Mammary epithelial cell (primary cell): ENCODE measurements around the gene MADD.
"Not testable (repeated sequence)": the region's sequence is repeated elsewhere in the genome, so short reads cannot be mapped to it uniquely, and the experiment has no call there.

Experiments used
- EZH2 ChIP-seq: IDR thresholded peaks from 2 replicates; pipeline ENCODE4 v1.6.1; 2012; ENCODE audit warnings: low read length, inconsistent platforms, borderline replicate concordance
- TF ChIP-seq, protein P1 (sequence below), 2 donors: IDR thresholded peaks in 1 of 2; conservative IDR thresholded peaks in 1 of 2; 2 replicates each; pipeline ENCODE4 v1.5.1; 2011 to 2012; ENCODE audit warnings: inconsistent platforms in 2 of 2, low read length in 2 of 2, mild to moderate bottlenecking in 2 of 2, control low read depth in 1 of 2, low read depth in 1 of 2; ENCODE audit not compliant: insufficient read depth in 1 of 2; ENCODE audit errors: extremely low read depth in 1 of 2

DNA sequence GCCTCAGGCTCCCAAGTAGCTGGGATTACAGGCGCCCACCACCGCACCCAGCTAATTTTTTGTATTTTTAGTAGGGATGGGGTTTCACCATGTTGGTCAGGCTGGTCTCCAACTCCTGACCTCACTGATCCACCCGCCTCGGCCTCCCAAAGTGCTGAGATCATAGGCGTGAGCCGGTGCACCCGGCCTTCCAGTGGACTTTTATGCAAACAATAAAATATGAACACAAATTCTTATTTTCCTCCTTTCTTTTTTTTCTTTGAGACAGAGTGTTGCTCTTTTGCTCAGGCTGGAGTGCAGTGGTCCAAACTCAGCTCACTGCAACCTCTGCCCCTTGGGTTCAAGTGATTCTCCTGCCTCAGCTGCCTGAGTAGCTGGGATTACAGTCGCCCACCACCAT, 46.6 kb downstream of the MADD start:
- TF ChIP-seq, protein P1, sequence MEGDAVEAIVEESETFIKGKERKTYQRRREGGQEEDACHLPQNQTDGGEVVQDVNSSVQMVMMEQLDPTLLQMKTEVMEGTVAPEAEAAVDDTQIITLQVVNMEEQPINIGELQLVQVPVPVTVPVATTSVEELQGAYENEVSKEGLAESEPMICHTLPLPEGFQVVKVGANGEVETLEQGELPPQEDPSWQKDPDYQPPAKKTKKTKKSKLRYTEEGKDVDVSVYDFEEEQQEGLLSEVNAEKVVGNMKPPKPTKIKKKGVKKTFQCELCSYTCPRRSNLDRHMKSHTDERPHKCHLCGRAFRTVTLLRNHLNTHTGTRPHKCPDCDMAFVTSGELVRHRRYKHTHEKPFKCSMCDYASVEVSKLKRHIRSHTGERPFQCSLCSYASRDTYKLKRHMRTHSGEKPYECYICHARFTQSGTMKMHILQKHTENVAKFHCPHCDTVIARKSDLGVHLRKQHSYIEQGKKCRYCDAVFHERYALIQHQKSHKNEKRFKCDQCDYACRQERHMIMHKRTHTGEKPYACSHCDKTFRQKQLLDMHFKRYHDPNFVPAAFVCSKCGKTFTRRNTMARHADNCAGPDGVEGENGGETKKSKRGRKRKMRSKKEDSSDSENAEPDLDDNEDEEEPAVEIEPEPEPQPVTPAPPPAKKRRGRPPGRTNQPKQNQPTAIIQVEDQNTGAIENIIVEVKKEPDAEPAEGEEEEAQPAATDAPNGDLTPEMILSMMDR (conservative IDR thresholded peaks at IDR 0.05 in 1 of 2, IDR thresholded peaks at IDR 0.05 in 1 of 2; ENCODE audit: extremely low read depth in 1 of 2, insufficient read depth in 1 of 2, low read depth in 1 of 2, low read length in 2 of 2), result not testable (repeated sequence)
- TF ChIP-seq EZH2, result not testable (repeated sequence)
